ENCODE measurements around the gene FOXF1.

Gene FOXF1

DNA sequence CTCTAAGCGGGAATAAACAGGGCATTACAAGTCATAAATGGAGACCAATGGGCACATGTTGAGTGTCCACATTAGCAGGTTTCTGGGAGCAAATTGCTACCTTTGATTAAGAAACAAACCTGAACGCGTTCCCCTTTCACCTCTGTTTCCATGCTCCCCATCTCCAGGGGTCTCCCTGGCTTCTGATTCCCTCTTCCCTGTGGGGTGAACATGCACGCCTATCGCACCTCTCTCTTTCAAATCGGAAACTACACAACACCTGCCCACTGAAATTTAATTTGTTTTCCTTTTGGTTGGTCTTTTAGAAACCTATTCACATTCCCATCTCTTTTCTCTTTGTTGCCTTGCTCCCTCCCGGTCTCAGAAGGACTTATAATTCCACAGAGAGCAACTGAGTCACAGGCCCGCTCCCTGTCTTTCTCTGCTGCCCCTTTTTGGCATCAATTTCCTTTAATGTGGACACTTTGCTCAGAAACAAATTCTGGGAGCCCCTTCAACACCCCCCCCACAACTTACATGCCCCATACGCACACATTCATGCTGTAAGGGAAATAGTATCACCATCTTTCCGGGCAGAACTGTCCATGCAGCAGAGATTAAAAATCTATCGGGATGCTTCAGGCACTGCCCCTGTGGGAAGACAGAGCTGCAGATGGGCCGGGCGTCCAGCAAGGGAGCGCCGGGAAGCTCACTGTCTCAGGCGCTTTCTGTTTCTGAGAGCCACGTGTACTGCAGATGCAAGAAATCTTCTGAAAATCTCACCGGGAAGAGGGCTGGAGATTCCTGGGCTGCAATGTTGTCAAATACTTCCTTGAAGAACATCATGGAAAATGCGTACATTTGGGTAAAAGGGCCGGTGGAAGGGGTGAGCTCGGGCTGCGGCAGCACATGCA, 7.2 kb upstream of the FOXF1 start:
- intact Hi-C loops (cut with DNase I): no loop called here

DNA sequence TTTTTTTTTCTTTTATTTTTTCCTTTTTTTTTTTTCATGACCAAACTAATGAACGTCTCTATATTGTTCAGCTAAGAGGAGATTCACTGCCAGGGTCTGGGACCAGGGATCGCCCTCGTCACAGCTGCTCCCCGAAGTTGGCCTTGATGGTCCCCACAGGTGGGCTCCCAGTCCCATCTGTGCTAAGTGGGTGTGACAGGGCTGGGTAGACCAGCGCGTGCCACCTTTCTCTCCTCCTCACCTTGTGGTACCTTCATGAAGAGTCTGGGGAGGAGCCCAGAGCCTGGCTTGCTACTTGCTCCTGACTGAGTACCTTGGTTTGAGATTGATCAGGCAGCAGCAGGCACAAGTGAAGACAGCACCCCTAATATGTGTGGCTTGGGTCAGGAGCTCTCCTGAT, 6.5 kb upstream of the FOXF1 start:
- DNase-seq: peak in 3 of 10 donors; percentile 22 to 61 (median 60)
- intact Hi-C loops (cut with DNase I): no loop called here

More for the DNA sequence above, 7.2 kb upstream of the FOXF1 start:
- DNase-seq: peak in 3 of 10 donors; percentile 7 to 39 (median 34)

DNA sequence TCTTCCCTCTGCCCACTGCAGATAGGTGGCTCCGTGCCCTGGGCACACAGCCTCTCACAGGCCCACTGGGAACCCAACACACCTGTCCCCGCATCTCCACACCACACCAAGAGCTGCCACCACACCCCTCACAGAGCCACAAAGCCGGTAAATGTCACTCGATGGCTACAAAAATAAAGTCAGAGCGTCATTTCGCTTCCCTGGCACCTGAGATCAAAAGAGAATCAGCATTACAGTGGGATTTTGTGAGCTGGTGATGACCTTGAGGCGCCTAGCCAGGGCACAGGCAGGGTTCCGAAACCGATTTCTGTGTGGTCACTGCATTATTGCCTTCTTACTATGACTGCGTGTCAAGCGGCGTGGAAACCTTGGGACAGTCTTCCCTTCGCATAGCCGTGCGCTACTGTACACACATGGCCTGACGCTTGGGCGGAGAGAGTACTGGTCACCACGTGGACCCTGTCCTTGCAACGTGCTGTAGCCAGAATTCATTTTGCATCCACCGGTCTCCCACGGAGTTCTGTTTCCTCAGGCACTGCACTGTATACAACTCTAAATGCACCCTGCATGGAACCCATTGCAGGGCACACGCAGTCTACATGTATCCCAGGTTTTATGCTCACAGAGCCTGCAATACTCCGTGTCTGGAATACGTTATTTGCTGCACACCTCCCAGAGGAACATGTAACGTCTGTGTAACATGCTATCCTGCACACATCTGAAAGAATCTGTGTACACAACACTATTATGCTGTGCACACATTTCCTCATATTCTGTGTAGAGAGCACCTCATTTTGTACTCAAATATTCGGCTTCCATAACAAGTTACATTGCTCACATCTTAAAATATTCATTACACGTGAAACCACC, 5.8 kb upstream of the FOXF1 start:
- intact Hi-C loops (cut with DNase I): no loop called here
- DNase-seq: peak in 1 of 10 donors; percentile 54

DNA sequence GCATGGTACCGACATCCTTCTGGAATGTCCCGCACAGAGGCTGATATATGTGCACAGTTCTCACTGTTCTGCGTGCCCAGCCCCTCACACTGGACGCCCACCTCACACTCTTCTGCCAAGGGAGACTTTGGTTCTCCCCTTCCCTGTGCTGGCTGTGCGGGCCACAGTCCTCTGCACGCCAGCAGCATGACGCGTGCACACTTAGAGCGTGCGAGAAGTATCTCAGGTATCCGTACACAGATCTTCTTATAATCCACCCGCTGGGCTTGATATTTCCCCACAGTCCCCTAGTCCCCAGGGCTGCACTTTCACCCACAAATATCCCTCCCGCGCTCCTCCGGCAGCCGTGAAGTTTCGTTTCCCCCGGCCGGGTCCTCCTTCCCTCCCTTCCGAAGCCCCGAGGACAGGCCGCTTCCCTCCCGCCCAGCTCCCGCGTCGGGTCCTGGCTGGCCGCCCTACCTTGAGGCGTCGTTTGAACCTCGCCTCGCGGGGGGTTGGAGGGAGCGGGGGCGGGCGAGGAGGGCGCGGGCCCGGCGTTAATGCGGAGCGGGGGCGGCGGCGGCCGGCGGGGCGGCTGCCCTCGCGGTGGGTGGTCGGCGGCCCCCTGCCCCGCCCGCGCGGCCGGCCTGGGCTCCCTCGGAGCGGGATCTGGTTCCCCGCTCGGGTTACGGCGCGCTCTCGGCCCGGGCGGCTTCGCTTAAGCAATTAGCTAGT, 5.0 kb upstream of the FOXF1 start:
- peak in 1 of 10 donors; percentile 39 for DNase-seq
- intact Hi-C loops (cut with DNase I): no loop called here

DNA sequence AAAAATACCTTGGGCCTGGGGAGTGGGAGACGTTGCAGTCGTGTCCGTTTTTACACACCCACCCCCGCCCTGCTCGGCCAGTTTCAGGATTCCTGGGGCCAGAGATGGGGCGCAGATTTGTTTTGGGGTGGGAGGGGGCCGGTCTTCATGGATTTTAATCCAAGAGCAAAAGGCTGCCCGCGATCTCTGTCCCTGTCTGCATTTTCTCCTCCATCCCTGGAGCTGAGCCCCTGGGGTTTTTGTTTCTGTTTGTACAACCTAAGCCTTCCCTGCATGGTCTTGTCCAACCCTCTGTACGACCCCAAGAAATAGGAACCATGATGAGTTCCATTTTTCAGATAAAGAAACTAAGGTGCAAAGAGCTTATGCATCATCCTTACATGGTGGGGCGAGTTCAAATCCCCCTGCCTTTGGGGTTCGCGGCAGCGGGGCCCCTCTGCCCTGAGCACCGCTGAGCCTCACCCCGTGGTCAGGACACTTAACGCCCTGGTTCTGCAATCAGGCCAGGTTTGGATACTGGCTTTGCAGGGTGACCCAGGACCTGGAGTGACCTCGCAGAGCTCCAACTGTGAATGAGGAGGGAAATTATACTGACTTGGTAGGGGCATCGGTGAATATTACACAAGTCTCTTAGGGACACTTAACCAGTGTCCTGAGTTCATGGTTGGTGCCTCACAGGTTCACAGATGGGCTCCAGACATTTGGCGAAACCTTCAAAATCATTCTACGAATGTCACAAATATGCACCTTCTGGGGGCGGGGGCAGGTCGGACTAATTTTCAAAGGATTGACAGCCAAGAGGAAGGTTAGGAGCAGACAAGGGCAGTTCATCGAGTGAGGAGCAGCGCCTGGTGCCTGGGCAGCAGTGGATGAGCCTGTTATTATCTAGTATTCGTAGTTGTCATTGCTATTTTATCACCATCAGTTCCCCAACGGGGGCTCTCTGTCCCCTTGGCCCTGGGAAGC, 4.1 kb upstream of the FOXF1 start:
- intact Hi-C loops (cut with DNase I): no loop called here
- DNase-seq: peak in 1 of 10 donors; percentile 7

DNA sequence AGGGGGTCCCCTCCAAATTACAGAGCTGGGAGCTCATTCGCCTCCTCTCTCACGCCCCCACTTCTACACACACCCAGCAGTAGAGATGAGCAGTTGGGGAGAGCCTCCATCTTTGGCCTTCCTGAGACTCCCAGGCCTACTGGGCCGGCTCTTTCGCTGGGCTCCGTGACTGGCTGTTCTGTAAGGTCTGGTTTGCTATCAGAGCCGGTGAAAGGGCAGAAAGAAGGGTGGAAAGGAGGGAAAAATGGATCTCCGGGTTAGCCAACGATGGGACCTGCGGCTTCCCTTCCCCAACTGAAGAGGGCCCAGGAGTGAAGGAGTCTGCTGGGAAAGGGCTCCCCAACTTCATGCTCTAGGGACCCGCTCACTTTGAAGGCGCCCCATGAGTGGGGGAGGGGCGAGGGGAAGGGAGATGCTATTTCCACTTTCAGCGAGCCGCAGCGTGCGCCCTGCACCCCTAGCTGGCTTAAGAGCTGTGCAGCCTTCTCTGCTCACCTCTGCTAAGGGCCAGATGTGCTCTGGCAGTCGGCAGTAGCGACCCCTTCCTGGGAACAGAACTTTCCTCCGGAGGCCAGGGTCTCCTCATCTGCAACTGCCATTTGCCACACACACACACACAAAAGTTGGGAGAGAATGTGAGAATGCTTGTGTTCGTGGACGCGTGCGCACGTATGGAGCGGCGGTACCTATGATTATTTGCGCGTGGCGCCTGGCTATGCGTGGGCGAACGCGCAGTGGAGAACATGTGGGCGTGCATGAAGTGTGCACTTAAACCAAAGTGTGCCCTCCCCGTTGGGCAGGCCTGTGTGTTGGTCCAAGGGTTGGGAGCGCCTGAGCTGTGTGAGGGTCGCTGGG, 2.9 kb upstream of the FOXF1 start:
- peak in 1 of 10 donors; percentile 49 for DNase-seq
- intact Hi-C loops (cut with DNase I): no loop called here

DNA sequence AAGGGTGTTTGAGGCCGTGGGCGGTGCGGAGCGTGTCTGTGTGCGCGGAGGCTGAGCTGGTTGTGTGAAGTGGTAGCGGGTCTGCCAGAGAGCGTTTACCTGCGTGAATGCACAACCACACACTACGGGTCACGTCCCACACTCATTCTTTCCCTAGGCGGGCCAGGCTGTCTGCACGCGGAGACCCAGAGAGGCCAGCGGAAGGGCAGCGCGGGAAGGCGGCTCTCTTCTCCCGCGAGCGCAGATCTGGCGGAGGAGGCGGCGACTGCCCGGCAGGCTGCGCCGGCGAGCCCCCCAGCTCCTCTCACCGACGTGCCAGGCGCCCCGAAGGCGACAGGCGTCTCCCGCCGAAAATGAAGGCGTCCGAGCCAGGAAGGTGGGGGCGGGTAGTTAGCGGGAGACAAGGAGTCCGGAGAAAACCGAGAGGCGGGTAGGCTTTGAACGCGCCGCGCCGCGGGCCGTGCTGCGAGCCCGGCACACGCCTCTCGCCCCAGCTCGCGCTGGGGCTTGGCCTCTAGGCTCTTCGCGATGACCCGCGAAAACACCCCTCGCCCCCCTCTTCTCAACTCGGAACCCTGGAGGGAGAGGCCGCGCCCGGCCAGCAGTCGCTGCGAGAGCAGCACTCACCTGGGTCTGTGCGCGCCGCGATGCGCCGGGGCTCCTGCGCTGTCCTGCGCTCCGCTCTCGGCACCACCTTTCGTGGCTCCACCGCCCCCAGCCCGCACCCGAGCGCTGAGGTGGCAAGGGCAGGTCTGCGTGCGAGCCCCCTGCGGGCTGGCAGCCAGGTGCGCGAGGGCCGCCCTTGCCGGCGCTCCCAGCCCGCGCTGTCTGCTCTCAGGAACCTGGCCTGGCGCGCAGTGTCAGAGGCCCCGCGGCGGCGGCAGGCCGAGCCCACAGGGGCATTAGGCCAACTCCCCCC, 2.0 kb upstream of the FOXF1 start:
- intact Hi-C loops (cut with DNase I): no loop called here
- DNase-seq: peak in 1 of 10 donors; percentile 51

DNA sequence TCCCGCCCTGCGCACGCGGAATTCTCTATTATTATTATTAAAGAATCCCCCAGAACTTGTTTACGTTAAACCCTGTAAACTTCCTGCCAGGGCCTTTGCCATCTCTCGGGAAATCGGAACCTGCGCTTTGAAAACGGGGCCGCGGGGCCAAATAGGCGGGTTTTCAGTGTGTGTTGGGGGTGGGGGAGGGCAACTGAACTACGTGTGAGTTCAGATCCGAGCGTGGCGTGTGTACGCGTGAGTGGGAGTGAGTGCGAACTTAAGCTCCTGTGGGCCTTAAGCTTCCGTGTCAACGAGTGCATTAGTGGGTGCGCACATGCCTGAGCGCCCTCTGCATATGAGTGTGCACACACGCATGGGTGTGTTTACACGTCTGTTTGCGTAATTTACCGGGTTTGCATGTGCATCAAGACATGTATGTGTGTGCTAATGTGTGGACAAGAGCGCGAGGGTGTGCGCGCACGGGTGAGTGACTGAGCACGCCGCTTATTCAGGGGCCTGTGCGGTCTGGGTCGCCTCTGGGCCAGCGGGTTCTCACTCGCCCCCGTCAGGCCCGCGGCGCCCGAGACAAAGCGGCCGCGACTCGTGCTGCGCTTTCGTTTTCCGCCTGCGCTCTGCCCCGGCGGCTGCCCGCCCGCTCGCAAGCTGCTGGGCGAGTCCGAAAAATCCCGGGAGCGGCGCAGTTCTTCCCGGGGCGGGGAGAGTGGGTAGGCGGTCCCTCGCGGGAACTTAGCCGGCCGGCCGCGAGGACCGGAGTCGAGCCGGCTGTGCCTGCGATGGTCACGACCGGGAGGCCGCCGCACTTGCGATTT, 1.2 kb upstream of the FOXF1 start:
- DNase-seq: peak in 2 of 10 donors; percentile 57 to 85

DNA sequence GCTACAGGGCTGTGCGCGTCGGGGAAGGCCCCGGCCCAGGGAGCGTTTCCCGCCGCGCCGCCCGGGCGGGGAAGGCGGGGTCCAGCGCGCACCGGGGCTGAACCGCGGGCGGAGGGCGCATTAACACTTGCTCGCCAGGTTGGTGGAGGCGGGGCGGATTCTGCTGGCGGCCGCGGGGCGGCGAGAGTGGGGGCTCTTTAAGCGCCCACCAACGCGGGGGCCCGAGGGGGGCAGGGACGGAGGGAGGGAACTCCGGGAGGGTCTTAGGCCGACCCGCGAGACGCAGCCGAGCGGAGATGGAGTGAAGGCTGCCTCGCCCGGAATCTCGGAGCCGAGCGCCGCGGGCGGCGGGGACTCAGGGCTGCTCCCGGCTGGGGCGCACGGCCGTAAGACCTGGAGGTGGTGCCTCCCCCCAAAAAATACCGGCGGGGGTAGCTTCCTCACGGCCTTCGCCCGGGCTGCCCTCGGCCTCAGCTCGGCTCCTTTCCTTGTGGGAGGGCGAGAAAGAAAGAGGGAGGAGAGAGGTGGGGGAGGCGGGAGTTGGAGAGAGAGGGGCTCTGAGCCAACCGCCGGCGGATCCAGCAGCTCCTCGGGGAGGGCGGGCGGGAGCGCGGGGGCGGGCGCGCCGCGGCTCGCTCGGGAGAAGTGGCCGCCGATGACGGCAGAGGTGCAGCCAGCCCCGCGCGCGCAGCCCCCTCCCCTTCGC, 415 bp upstream of the FOXF1 start:
- intact Hi-C loops (cut with DNase I): no loop called here

More for the DNA sequence above, 1.2 kb upstream of the FOXF1 start:
- intact Hi-C loops (cut with DNase I): no loop called here

DNA sequence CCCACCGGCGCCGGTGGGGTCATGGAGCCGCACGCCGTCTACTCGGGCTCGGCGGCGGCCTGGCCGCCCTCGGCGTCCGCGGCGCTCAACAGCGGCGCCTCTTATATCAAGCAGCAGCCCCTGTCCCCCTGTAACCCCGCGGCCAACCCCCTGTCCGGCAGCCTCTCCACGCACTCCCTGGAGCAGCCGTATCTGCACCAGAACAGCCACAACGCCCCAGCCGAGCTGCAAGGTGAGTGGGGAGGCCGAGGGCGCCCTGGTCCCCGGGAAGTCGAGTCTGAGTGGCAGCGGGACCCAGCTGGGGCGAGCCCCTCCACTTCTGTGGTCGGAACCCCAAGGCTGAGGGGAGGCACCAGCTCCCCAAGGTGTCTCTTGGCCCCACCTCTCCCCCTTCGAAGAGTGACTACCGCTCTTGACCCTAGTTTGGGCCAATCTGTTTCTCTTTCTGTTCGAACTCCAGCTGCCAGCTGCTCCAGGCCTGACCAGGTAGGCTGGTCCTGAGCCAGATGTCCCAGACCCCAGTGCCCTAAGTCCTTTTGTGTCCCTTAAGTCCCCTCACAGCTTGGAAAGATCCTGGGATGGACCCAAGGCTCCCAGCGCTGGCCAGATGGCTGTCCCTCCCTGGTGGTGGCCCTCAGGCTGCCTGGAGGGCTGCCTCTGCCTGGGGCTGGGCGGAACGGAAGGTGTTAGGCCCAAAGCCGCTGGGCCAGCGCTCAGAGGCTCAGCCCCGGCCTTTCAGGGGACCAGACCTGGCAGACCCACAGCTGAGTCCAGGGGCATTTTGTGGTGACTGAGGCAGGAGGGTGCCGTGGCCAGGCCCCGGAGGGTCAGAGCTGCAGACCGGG, 1.2 kb downstream of the FOXF1 start:
- intact Hi-C loops (cut with DNase I): no loop called here
- DNase-seq: peak in 1 of 10 donors; percentile 53

More for the DNA sequence above, 415 bp upstream of the FOXF1 start:
- DNase-seq: peak in 1 of 10 donors; percentile 57

DNA sequence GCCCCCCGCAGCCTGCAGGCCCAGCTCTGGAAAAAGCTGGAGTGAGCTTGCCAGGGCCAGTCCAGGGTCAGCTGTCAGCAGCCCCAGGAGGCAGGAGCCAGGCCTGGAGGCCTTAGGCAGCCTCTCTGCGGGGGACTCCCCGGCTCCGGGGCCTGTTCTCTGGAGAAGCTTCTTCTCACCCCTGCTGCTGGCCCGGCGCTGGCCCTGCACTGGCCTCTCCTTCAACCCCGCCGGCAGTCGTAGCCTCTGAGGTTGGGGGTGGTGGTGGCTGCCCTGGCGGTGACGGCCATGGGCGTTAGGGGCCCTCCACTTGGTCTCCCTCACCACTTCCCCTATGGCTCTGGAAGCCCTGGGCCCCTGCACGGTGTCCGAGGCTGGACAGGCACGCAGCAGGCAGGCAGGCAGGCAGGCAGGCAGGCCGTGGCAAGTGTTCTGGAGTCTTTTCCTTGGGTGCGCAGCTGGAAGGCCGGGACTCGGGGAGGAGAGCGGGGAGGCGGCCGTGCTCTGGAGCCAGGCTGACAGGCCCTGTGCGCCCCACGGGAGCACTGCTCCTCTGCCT, 2.1 kb downstream of the FOXF1 start:
- DNase-seq: peak in 2 of 10 donors; percentile 55
- intact Hi-C loops (cut with DNase I): no loop called here

DNA sequence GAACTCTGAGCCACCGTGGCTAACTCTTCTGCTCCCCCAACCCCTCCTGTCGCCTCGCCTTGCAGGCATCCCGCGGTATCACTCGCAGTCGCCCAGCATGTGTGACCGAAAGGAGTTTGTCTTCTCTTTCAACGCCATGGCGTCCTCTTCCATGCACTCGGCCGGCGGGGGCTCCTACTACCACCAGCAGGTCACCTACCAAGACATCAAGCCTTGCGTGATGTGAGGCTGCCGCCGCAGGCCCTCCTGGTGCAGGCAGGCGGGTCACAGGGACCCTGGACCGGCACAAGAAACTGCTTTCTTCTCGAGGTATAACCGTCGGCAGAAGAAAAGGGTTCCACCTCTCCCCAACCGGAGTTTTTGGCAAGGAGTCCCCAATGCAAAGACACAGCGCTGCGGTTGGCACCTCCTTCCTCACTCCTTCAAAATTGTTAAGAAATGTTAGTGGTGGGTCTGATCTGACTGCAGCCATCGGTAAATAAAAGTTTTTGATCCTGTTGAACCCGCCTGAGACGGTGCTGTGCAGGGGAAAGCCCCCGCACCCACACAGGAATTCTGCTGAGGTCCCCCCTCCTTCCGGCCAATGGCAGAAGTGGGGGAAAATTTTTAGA, 2.6 kb downstream of the FOXF1 start:
- peak in 1 of 10 donors; percentile 37 for DNase-seq

DNA sequence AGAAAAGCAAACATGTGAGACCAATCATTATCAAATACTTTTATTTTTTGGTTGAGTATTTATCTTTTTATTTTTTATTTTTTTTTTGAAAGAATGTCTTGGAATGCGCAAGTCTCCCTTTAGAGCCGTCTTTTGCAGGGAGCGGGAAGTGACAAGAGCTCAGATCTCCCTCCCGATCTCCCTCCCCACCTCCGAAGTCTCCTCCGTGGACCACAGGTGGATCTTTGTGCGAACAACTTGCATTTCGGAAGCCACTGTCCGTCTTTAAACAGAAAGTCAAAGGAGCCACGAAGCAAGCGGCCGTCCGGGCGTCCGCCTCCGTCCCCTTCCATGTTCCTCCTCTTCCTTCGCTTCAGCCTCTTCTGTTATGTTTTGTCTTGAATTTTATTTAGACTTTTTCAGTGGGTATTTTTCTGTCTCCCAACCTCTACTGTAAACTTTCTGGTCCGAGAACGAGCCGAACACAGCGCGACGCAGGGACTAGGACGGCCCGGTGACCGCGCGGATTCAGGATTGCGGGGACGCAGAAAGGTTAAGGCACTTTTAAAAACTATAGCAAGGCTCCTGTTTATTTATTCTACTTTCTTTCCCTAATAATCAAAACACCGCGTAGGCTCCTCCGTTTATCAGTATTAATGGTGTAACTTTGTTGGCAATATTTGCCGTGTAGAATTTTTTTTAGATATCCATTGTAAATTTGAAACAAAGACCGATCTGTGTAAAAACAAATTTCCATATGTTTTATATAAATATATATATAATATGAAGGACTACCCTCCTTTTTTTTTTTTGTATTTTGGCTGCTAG, 3.3 kb downstream of the FOXF1 start:
- intact Hi-C loops (cut with DNase I): no loop called here
- peak in 1 of 10 donors; percentile 47 for DNase-seq

More for the DNA sequence above, 2.6 kb downstream of the FOXF1 start:
- intact Hi-C loops (cut with DNase I): no loop called here
